ENCODE measurements around the gene TCERG1L.
"Not testable (repeated sequence)": the region's sequence is repeated elsewhere in the genome, so short reads cannot be mapped to it uniquely, and the experiment has no call there.

TCERG1L gene

DNA sequence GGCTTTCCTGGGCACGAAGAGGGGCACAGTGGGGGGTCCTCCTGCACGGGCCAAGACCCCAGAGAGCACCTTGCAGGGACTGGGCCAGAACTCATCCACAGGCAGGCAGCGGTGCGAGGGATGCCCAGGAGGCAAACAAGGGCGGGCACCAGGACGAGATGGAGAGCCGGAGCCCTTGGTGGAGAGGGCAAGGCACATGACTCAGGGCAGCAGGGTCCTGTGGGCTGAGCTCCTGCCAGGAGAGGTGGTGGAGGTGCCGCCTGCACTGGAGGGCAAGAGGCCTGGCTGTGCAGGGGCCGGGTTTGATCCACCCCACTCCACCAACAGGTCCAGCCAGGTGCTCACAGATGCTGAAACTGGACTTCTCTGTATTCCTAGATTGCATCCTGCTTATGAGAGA is 170.9 kb downstream of the TCERG1L start:
- DNase-seq: no peak

DNA sequence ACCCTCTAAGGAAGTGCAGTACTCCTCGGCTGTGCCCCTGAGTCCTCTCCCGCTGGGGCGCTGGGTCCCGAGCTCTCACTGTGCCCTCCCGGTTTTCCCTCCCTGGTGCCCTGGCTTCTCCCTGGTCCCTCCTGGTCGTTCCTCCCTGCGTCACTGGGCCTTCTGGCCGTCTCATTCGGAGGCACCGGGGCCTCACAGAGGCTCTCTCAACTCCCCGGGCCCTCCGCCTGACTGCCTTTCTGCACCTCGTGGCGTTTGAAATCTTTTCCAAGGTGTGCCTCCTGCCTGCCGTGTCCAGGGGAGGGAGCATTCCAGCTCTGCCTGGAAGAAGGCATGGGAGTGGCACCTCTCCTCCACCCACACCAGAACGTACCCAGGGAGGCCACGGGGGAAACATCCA is 174.3 kb downstream of the TCERG1L start:
- DNase-seq: no peak

DNA sequence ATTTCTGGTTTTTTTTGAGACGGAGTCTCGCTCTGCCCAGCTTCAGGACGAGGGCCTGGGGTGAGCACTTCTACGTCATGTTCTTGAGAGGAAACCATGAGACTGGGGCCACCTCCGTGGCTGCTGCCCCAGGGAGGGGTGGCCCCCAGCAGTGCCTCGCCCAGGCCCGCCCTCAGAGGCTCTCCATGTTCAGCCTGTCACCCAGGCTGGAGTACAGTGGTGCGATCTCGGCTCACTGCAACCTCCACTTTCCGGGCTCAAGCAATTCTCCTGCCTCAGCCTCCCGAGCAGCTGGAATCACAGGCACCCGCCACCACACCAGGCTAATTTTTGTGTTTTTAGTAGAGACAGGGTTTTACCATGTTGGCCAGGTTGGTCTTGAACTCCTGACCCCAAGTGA is 175.2 kb downstream of the TCERG1L start:
- DNase-seq: not testable (repeated sequence)

DNA sequence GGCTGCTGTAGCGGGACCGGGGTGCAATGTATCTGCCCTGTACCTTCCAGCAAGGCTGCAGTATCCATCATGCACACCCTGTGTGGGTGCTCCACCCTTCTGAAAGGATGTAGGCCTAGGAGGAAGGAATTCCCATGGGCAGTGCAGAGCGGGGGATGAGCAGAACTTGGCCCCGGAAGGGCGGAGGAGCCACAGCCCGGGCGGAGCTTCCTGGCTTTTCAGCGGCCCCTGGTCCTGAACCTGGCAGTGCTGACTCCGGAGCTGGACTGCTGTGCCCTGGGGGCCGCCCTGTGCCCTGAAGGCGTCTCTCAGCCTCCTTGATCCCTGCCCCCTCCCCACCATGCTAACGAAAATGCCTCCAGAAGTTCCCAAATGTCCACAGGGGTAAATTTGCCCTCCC is 175.8 kb downstream of the TCERG1L start:
- DNase-seq: no peak

DNA sequence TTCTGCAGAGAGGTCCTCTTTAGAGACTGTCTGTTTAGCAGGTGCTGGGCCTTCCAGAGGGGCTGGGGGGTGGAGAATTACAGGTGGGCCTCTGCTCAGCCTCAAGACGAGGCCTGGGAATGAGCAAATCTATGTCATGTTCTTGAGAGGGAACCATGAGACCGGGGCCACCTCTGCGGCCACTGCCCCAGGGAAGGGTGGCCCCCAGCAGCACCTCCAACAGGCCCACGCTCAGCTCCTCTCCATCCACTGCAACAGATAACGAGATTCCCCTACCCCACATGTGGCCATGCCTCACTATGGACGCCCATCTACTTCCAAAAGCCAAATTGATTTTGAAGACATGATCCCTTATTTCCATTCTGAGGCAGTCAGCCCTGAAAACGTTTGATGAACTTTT is 176.9 kb downstream of the TCERG1L start:
- no peak for DNase-seq

DNA sequence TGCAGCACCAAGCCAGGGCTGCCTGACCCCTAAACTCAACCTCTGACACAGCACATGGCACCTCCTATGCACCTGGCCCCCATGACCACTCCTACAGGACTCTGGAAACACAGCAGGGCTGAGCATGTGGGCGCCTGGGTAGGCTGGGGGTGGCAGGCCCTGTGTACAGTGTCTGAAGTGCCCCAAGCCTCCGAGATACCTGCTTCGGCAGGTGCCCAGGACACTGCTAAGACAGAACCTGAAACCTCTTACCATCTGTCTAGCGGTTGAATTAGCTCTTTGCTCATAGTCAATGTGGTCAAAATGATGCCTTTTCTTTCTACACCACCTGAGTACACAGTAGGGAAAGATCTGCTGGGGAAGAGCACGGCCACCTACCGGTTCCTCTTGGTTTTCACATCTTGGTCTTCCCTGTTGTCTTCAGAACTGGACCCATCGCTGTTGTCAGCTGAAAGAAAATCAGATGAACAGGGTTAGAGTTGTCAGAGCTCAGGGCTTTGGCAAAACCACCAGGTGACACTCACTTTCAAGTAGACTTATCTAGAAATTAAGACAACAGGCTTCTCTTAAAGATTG is 177.4 kb downstream of the TCERG1L start:
- no peak for DNase-seq

DNA sequence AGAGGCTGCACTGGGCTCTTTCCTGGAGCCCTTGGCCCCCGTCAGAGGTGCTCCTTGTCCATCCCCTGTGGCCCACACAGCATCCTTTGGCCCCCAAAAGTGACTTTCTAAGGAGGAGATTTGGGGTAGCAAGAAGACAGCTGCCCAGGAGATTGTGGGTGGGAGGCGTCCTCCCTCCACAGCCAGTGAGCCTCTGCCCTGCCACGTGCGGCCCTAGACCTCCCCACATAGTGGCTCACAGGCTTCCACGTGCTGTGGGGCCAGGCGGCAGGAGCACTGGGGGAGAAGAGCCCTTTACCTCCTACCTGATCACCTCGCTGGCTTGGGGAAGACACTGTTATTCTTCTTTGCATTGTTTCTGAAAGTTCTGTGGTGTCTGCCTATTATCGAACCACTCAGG is 178.8 kb downstream of the TCERG1L start:
- no peak for DNase-seq

DNA sequence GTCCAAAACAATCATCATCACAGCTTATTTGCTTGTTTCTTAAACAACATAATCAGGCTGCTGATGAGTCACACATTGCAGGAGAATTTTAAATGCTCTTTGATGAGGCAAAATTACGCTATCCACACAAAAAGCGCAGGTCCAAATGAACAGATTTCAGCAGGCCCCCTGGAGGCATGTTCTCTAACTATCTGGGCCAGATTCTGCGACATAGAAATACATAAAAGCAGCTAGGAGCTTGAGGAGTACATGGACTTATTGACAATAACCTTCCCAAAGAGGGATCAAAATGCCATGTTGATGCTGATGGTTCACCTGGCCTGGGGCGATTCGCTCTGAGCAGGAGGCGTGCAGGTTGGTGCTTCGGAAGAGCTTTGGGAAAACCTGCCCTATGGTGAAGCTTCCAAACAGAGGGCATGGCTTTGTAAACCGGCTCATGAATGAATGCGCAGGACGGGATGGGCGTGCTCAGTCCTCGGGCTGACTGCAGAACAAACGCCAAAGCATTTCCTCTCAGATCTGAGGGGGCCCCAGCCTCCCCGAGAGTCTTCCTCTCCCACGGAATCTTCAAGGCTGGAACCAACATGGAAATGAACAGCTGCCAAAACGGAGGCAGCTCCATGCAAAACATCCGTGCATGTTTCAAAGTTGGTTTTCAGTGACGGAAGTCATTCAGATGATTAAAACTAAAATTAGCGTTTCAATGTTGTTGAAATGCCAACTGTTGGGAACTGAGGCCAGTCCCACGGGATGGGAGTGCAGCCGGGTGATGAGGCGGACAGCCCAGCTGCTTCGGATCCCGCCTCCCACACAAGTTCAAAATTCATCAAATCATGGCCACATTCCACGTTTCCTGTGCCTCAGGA is 179.6 kb downstream of the TCERG1L start:
- DNase-seq: no peak

DNA sequence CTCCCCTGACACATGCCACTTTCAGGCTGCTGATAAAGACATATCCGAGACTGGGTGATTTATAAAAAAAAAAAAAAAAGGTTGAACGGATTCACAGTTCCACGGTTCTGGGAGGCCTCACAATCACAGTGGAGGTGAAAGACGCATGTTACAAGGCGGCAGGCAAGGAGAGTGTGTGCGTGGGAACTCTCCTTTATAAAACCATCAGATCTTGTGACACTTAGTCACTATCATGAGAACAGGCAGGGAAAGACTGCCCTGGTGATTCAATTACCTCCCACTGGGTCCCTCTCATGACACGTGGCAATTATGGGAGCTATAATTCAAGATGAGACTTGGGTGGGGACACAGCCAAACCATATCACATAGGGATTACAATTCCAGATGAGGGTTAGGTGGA is 181.5 kb downstream of the TCERG1L start:
- no peak for DNase-seq

DNA sequence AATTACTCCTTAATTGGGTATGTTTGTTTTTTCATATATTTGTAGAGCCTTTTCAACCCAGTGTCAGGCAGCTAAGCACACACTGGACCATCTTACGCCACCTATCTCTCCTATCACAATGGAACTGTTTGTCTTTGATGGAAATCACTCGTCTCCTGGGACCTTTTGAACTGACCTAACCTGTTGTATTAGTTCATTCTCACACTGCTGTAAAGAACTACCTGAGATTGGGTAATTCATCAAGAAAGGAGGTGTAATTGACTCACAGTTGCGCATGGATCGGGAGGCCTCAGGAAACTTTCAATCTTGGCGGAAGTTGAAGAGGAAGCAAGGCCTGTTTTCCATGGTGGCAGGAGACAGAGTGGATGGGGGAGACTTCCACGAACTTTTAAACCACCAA is 182.0 kb downstream of the TCERG1L start:
- no peak for DNase-seq

DNA sequence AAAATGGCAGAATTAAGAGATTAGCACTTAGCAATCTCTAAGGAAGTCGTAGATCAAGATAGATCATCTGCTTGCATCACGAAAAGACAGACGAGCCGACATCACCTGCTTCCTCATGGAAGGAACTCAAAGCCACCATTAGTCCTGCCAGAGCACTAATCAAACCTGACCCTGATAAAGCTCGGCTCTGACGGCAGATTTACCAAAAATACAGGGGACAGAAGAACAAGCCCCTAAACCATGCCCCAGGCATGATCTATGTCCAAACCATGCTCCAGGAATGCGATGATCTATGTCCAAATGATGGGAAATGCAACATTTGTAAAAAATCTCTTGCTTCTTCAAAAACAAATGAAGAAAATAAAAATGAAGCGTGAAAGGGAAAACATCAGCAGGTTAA is 182.8 kb downstream of the TCERG1L start:
- no peak for DNase-seq

DNA sequence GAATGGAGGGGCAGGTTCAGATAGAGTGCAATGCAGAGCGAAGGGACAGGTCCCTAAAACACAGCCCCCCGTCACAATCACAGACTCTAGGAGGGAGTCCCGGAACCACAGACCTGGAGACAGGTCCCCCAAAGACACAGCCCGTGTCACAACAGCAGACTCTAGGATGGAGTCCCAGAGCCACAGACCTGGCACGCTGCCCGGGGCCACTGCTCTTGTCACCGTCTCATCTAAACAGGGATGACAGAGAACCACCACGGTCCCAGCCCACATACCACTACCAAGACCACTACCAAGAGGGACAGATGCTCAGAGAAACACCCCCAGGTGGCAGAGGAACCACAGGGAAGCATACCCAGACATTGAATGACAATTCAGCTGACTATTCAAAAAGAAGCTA is 183.9 kb downstream of the TCERG1L start:
- peak; percentile 19 for DNase-seq

DNA sequence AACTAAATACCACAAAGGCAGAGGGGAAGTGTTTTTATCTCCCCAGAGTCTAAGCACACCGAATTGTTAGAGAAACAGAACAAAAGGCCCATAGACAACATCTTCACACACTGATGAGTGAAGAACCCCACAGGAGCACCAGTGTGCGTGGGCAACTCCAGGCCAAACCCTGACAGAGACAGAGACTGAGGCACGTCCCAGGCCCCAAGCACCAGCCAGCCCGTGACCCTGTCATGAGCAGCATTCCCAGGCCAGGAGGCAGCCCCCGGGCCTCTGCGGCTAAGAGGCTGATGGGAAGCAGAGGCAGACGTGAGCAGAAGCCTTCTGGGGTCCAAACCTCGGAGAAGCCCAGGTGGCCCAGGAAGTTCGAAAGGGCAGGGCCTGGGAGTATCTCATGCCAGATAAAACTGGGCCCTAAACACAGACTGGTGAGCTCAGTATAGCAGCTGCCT is 184.4 kb downstream of the TCERG1L start:
- no peak for DNase-seq

DNA sequence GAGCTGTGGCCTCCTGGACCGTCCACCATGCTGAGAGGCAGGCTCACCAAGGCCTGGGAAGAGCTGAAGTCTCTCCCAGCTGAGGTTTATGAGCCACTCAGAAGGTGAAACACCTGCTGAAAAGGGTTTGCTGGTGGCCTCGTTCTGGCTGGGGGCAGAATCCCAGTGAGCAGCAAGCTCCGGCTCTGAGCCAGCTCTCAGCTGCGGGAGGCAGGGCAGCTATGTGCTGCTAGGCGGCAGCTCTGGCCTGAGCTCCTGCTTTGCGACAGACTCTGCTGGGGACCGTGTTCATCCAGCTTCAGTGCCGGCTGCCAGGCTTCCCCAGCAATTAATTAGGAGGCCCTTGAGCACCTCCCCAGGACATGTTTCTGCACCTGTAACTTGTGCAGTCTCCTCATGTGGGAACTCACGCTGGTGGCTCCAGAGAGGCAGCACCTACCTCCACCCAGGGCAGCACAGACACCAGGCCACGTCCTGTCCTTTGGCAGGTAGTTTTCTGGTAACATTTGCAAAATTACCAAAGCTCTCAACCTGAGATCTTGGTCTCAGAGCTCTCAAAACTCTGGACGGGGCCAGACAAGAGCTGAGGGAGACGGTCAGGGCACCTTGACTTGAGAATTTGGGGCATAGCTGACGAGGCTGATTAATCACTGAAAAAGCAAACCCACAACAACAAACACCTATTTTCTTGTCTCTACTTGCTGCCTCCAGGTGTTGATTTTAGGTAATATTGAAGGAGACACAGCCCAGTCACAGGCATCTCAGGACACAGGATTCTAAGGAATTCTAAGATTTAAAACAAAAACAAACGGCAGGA is 185.0 kb downstream of the TCERG1L start:
- DNase-seq: peak; percentile 69

DNA sequence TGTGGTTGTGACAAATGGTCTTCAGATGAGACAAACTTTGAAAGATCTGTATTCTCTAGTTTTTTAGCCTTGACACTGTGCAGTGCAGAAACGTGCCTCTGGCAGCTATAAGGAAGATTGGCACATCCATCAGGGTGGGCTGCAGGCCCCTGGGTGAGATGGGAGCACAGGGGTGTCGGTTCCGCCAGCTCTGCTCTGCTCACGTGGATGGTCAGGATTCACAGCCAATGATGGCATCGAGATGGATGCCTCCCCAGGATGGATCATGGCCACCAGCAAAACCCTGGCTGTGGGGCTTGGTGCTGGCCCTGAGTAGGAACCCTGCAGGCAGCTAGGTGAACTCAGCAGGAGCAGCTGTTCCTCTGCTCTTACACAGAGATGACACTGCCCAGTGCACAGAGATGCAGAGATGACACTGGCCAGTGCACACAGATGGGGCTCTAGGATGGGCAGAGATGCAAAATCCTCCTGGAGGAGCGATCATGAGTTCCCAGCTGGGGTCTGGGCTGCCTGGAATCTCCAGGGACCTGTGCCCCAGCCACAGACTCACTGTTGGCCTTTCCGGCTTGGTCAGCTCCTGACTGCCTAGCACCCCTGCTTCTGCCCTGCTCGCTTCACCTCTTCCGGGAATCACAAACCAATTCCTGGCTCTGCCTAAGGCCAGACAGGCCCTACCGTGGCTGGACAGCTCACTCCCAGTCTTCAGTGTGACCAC is 185.9 kb downstream of the TCERG1L start:
- no peak for DNase-seq

DNA sequence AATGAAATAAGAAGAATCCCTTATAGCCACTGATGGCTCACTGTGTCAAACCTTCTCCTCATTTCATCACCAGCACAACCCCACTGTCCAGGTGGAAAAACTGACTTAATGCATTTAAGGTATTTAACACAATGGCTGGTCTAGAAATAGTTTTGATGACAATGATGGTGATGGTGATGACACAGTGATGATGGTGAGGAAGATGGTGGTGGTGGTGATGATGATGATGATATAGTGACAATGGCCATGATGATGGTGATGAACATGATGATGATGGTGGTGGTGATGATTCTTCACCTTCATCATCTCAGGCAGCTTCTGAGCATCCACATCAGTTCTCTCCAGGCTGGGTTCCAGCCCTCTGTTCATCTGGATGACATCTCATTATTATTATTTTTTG is 186.6 kb downstream of the TCERG1L start:
- no peak for DNase-seq

DNA sequence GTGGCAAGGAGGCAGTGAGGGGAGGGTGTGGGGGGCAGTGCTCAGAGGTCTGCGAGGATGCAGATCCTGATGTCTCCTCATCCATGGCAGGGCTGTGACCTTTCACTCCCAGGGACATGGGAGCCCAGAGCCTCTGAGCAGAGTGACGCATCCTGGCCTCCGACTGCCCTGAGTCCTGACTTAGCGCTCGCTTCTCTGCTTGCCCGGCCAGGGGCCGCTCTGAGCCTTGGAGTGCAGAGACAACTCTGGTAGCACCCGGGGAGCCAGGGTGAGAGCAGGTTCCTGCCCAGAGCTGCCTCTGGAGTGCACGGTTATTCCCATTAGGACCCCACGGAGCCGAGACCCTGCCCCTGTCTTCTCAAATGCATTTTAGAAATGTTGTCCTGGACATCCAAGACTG is 188.0 kb downstream of the TCERG1L start:
- DNase-seq: no peak

DNA sequence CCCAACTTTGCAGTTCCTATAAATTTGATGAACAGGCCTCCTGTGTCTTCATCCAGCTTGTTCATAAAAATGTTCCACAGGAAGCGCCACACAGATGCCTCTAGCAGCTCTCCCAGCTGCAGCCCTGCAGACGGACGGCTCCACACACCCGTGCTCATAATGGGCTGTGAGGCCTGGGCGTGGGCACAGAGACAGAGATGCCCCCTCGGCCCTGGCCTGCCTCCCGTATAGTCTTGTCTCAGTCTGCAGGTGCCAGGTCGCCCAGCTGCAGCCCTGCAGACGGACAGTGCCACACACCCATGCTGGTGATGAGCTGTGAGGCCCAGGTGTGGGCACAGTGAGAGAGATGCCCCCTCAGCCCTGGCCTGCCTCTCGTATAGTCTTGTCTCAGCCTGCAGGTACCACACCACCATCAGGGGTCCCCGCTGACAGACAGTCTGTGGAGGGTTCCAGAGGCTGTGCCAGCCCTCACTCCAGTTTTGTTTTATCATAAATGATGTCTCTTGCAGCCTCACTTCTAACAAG is 189.9 kb downstream of the TCERG1L start:
- no peak for DNase-seq

DNA sequence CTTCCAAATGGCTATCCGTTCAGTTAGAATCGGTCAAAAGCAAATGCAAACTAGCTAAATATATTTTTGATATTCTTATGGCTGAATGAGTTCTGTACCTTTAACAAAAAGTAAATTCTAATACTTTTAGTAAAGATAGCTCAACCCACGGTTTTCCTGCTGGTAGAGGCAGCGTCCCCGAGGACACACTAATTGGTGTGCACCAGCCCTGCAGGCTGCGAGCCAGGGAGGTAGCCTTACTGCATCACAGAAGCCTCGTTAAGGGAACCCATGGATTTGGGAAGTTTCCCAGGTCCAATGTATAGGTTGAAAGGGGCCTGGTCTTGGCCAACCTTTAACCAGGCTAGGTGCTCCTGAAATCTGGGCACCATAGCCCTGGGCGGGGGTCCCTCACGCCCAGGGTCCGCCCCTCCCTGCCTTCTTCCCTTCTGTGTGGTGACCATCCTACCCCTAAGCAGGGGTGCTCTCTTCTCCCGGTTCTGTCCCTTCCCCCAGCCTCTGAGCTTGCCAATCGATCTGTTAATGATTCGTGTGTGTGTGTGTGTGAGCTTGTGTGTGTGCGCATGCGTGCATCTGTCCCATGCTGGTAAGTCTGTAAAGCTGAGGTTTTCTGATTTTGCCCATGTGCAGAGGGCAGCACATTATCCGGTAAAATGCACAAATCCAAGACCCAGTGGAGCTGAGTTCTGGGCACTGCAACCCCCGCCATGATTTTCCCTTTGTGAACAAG is 191.7 kb downstream of the TCERG1L start:
- DNase-seq: no peak

DNA sequence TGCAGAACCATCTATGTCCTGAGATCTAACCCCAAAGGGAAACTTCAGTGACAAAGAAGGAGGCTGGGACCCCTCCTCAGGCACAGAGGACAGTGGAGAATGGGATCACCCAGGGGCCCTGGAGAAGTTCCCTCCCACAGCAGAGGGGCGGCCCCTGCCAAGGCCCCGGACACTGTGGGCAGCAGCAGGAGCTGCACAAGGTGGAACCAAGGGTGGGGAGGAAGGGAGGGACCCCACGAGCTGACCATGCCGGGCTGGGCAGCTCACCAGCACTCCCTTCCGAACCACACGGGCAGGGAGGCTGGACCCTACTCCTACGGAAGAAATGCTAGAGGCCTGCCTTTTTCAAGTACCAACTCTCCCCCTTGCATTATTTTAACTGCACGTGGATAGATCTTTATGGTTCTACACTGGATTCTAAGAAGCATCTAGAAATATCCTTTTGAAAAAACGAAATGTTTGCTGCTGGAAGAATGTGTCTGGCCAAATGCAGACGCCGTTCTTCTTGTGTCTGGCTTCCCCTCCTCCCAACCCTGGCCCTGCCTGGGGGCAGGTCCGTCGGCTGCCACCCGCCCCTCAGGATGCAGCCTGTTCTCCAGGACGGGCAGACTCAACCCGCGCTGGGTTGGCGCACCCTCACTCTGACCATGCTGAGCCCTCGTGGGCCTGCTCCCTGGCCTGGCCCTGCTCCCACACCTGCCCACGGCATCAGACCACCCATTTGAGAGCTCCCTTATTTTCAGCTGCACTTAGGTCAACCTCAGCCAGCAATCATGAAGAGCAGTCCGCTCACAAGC is 193.9 kb downstream of the TCERG1L start:
- DNase-seq: no peak

DNA sequence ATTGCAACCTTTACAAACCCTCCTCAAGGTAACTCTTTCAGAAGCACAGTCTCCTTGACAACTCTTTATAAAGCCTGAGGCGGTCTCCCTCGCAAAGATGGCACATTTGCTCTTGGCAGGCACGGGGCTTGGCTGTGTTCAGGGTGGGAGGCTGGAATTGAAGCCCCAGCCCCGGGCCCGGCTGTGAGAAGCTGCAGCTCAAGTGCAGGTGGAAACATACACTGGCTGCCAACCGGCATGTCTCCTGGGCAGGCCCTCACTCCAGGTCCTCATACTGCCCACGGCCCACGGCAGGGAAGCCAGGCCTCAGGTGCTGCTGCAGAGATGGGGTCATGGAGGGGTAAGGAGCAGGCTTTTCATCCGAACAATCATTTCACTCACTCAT is 194.5 kb downstream of the TCERG1L start:
- no peak for DNase-seq
